ENCODE data around the gene MYO9B.
"Not testable (repeated sequence)": the region's sequence is repeated elsewhere in the genome, so short reads cannot be mapped to it uniquely, and the experiment has no call there.

MYO9B gene

GRCh38 chr19:17184371-17184841 is 108.8 kb downstream of the MYO9B start:
- no peak overlapping the region for H3K4me3 ChIP-seq (ENCODE audit: low read depth, low read length)
- no peak for TF ChIP-seq CTCF (IDR thresholded peaks at IDR 0.05; ENCODE audit: borderline replicate concordance, insufficient read depth, low read depth, low read length)

- TF ChIP-seq CTCF (IDR thresholded peaks at IDR 0.05; ENCODE audit: borderline replicate concordance, insufficient read depth, low read depth, low read length): no peak
- H3K4me3 ChIP-seq (ENCODE audit: low read depth, low read length): no peak overlapping the region
These were observed 110.0 kb downstream of the MYO9B start for GRCh38 chr19:17185590-17185989.

DNA sequence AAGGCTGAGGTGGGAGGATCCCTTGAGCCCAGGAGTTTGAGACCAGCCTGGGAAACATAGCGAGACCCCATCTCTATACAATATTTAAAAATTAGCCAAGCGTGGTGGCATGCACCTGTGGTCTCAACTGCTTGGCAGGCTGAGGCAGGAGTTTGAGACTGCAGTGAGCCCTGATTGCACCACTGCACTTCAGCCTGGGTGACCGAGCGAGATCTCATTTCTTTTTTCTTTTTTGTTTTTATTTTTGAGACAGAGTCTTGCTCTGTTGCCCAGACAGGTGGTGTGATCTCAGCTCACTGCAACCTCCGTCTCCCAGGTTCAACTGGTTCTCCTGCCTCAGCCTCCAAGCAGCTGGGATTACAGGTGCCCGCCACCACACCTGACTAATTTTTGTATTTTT is 116.2 kb downstream of the MYO9B start:
- H3K4me3 ChIP-seq (ENCODE audit: low read depth, low read length): not testable (repeated sequence)

DNA sequence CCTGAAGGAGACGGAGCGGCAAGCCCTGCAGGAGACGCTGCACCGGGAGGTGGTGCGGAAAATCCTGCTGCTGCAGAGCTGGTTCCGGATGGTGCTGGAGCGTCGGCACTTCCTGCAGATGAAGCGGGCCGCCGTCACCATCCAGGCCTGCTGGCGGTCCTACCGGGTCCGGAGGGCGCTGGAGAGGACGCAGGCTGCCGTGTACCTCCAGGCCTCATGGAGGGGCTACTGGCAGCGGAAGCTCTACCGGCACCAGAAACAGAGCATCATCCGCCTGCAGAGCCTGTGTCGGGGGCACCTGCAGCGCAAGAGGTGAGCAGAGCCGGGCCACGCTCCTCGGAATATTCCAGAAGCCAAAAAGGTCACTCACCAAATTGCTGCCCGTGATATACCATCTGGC is 117.2 kb downstream of the MYO9B start:
- H3K4me3 ChIP-seq (ENCODE audit: low read depth, low read length): no peak overlapping the region
- no peak for TF ChIP-seq CTCF (IDR thresholded peaks at IDR 0.05; ENCODE audit: borderline replicate concordance, insufficient read depth, low read depth, low read length)

GRCh38 chr19:17194608-17195007 is 119.0 kb downstream of the MYO9B start:
- no peak for TF ChIP-seq CTCF (IDR thresholded peaks at IDR 0.05; ENCODE audit: borderline replicate concordance, insufficient read depth, low read depth, low read length)
- H3K4me3 ChIP-seq (ENCODE audit: low read depth, low read length): no peak overlapping the region

GRCh38 chr19:17195106-17195505 is 119.5 kb downstream of the MYO9B start:
- TF ChIP-seq CTCF (IDR thresholded peaks at IDR 0.05; ENCODE audit: borderline replicate concordance, insufficient read depth, low read depth, low read length): no peak
- no peak overlapping the region for H3K4me3 ChIP-seq (ENCODE audit: low read depth, low read length)

- TF ChIP-seq CTCF (IDR thresholded peaks at IDR 0.05; ENCODE audit: borderline replicate concordance, insufficient read depth, low read depth, low read length): no peak
- H3K4me3 ChIP-seq (ENCODE audit: low read depth, low read length): no peak overlapping the region
These were observed 121.0 kb downstream of the MYO9B start for GRCh38 chr19:17196610-17197009.

GRCh38 chr19:17197666-17198065 is 122.1 kb downstream of the MYO9B start:
- no peak for TF ChIP-seq CTCF (IDR thresholded peaks at IDR 0.05; ENCODE audit: borderline replicate concordance, insufficient read depth, low read depth, low read length)
- H3K4me3 ChIP-seq (ENCODE audit: low read depth, low read length): no peak overlapping the region

Data from GM12875 (cell line).